Chondrocyte (in vitro differentiated cells): ENCODE measurements around the gene KCNH2. TPM values are rescaled to one million over a fixed set of nuclear protein-coding genes. Genes with fewer than 3 reads are reported as not detected.

Source experiments
- DNase-seq: peaks from one replicate; pipeline ENCODE4 v3.0.0; 2021; ENCODE audit warnings: mixed read lengths, low spot score
- H3K27ac Mint-ChIP-seq: one replicate; pipeline ENCODE4 v1.8.0; 2021; ENCODE audit warnings: mild to moderate bottlenecking, moderate library complexity, mixed read lengths; ENCODE audit not compliant: unreplicated experiment
- H3K27me3 Mint-ChIP-seq: 2 replicates; pipeline ENCODE4 v1.8.0; 2021; ENCODE audit warnings: low read depth, mixed read lengths
- H3K36me3 Mint-ChIP-seq: 2 replicates; pipeline ENCODE4 v1.8.0; 2021; ENCODE audit warnings: low read depth, mixed read lengths
- H3K4me1 Mint-ChIP-seq: 2 replicates; pipeline ENCODE4 v1.8.0; 2021; ENCODE audit warnings: low read depth, mild to moderate bottlenecking, mixed read lengths
- H3K4me3 Mint-ChIP-seq: one replicate; pipeline ENCODE4 v1.8.0; 2021; ENCODE audit warnings: mild to moderate bottlenecking, moderate library complexity, mixed read lengths; ENCODE audit not compliant: unreplicated experiment
- H3K9me3 Mint-ChIP-seq: 2 replicates; pipeline ENCODE4 v1.8.0; 2021; ENCODE audit warnings: low read depth, mixed read lengths
- CTCF ChIP-seq: fragments of 200-600 bp; sonication (generic); IDR thresholded peaks from 2 replicates; pipeline ENCODE4 v1.5.0; 2021; ENCODE audit warnings: antibody characterized with exemption, mild to moderate bottlenecking, moderate library complexity
- total RNA-seq: library from RNA; stranded (reverse); gene quantifications from 3 replicates; pipeline ENCODE4 v1.2.1, GENCODE V29; 2021

The KCNH2 gene
- total RNA-seq, 1 donor from 2014 or later = 0.30 TPM

DNA sequence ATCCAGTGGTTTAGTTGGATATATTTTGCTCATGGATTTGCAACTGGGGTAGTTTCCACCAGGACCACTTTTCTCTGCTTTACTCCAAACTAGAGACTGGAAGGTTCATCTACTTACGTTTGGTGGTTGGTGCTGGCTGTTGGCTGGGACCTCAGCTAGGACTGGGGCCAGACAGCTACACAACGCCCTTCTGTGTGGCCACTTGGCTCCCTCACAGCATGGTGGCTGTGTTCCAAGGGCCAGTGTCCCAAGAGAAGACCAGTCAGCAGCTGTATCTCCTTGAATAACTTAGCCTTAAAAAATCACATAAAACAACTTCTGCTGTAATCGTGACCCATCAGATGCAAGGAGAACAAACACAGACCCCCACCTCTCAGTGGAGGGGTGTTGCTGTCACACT lies 4.2 kb upstream of the KCNH2 start:
- peaks cover 10% of the 10 kb centered on the region for H3K4me1 Mint-ChIP-seq
- no peak for DNase-seq
- TF ChIP-seq CTCF = no peak
- H3K27ac Mint-ChIP-seq = no peak overlapping the region
- H3K9me3 Mint-ChIP-seq = no peaks in the 10 kb centered on the region
- peaks cover 46% of the 10 kb centered on the region for H3K27me3 Mint-ChIP-seq
- no peak overlapping the region for H3K4me3 Mint-ChIP-seq
- H3K36me3 Mint-ChIP-seq = no peaks in the 10 kb centered on the region

- Mint-ChIP-seq H3K27me3 (peaks cover 53% of the 10 kb centered on the region), H3K36me3 (peaks cover 1% of the 10 kb centered on the region), H3K4me3 (no peak overlapping the region), H3K4me1 (peaks cover 14% of the 10 kb centered on the region), H3K9me3 (no peaks in the 10 kb centered on the region), H3K27ac (no peak overlapping the region)
- no peak for TF ChIP-seq CTCF
- DNase-seq = no peak
These were observed 3.5 kb upstream of the KCNH2 start for GRCh38 chr7:150981644-150982043.

- no peak for DNase-seq
- Mint-ChIP-seq H3K27ac (no peak overlapping the region), H3K9me3 (no peaks in the 10 kb centered on the region), H3K4me1 (peaks cover 10% of the 10 kb centered on the region), H3K27me3 (peaks cover 49% of the 10 kb centered on the region), H3K36me3 (peaks cover 1% of the 10 kb centered on the region), H3K4me3 (no peak overlapping the region)
- TF ChIP-seq CTCF = no peak
These were observed 2.5 kb upstream of the KCNH2 start for GRCh38 chr7:150980663-150981062.

DNA sequence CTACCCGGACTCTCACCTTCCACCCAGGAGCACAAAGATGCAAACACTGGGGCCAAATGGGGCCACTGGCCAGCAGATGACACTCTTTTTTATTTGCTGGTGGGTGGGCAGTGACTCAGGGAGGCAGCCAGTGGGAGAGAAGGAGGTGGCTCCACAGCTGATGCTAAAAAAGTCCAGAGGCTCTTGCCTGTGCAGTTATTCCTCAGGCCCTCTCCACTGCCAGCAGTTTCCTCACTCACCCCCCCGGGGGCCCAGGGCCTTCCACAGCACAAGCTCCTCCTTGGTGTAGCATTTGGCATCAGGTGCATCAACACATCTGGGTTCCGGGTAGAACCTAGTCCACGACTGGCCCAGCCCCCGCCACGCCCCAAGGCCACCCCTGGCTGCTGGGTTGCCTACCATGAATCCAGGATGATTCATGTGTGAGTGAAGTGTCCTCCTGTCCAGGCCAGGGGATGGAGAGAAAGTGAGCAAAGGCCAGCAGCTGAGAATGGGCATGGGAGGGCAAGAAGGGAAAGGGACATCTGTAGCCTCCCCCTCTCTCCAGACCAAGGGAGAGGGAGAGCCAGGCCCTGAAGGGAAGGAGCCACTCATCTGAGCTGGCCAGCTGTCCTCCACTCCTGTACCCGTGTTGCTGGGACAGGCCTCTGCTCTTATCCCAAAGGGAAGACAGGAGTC lies 1.7 kb upstream of the KCNH2 start:
- Mint-ChIP-seq H3K27me3 (peaks cover 46% of the 10 kb centered on the region), H3K4me3 (no peak overlapping the region), H3K27ac (no peak overlapping the region), H3K36me3 (peaks cover 1% of the 10 kb centered on the region), H3K9me3 (no peaks in the 10 kb centered on the region), H3K4me1 (peaks cover 14% of the 10 kb centered on the region)
- no peak for TF ChIP-seq CTCF
- DNase-seq = no peak

DNA sequence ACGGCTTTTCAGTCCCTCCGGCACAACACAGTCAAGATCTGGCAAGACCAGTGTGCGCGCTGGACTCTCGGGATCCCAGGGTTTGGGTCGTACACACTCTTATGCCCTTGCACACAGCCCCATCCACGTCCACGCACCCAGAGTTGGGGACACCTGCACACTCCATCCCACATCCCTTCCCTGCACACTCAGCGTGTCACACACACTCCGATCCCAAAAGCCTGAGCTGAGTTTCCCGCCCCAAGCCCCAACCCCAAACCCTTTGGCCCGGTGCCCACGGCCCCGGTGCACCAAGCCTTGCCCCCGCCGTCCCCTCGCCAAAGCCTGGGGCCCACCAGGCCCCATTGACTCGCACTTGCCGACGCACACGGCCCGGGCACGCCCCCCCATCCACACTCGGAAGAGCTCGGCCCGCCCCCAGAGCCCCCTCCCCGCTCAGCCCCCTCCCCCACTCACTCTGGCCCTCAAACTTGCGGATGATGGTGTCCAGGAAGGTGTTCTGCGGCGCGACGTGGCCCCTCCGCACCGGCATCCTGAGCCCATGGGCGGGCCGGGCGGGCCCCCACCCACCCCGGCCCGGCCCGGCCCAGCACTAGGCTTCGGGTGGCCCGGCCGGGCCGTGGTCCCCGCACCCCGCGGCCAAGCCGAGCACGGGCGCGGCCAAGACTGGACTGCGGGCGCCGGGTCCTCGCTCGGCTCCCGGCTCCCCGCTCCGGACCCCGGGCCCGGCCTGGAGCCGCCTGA lies 567 bp downstream of the KCNH2 start:
- Mint-ChIP-seq H3K4me3 (peak overlapping the region; percentile 59), H3K9me3 (no peaks in the 10 kb centered on the region), H3K4me1 (peaks cover 14% of the 10 kb centered on the region), H3K27me3 (peaks cover 37% of the 10 kb centered on the region), H3K36me3 (peaks cover 1% of the 10 kb centered on the region), H3K27ac (no peak overlapping the region)
- no peak for TF ChIP-seq CTCF
- no peak for DNase-seq
